GM20000 (cell line): ENCODE data around the gene GOSR2.

Experiments
- DNase-seq: peaks from one replicate; pipeline ENCODE4 v3.0.0; 2012; ENCODE audit warnings: low spot score
- TF ChIP-seq, protein P1 (sequence below): IDR thresholded peaks from 2 replicates; pipeline ENCODE4 v1.5.1; 2012; ENCODE audit warnings: mild to moderate bottlenecking, control low read depth; ENCODE audit errors: extremely low read depth, missing control alignments

Gene GOSR2

DNA sequence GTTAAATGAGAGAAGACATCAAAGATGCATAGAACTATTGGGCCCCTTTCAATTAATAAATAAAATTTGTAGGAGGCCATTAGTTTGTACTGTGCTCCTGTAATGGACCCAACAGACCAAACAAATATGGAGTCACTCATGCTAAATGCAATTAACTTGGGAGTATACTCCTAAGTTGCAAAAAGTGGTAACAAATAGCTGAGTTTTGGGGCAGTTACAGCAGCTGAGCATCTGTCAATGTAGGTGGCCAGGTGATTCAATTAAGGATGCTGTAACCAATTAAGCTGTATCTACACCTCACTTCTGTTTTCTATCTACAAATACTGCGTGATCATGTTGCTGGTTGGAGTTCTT is 36.7 kb upstream of the GOSR2 start:
- TF ChIP-seq, protein P1, sequence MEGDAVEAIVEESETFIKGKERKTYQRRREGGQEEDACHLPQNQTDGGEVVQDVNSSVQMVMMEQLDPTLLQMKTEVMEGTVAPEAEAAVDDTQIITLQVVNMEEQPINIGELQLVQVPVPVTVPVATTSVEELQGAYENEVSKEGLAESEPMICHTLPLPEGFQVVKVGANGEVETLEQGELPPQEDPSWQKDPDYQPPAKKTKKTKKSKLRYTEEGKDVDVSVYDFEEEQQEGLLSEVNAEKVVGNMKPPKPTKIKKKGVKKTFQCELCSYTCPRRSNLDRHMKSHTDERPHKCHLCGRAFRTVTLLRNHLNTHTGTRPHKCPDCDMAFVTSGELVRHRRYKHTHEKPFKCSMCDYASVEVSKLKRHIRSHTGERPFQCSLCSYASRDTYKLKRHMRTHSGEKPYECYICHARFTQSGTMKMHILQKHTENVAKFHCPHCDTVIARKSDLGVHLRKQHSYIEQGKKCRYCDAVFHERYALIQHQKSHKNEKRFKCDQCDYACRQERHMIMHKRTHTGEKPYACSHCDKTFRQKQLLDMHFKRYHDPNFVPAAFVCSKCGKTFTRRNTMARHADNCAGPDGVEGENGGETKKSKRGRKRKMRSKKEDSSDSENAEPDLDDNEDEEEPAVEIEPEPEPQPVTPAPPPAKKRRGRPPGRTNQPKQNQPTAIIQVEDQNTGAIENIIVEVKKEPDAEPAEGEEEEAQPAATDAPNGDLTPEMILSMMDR: no peak

DNA sequence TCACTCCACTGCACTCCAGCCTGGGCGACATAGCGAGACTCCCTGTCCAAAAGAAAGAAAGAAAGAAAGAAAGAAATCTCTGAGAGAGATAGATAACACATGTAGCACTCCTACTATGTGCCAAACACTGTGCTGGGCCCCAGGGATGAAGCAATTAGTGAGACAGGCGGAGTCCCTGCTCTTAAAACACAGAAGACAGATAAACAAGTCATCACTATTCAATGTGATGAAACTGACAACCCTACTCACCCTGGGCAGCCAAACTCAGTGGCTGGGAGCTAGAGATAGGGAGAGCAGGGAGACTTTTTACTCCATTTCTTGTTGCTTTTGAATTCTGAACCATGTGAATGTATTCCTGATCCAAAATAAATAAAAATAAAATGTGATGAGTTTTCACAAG is 35.2 kb upstream of the GOSR2 start:
- DNase-seq: no peak
- TF ChIP-seq, protein P1: no peak

More for the DNA sequence above, 36.7 kb upstream of the GOSR2 start:
- no peak for DNase-seq

DNA sequence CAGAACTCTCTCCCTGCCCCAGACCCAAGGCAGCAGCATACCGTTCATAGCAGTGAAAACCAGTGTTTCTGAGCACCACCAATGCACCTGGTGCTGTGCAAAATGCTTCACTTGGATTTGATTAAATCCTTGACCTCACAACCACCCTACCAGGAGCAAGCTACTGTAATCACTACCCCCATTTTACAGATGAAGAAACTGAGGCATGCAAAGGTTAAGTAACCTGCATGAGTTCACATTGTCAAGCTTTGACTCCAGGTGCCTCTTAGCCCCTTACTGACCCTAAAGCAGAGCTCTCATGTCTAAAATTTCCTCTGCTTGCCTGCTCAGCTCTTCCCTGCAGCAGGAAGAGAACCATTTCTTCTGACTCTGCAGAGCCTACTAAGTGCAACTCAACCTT is 34.2 kb upstream of the GOSR2 start:
- TF ChIP-seq, protein P1: no peak
- no peak for DNase-seq

DNA sequence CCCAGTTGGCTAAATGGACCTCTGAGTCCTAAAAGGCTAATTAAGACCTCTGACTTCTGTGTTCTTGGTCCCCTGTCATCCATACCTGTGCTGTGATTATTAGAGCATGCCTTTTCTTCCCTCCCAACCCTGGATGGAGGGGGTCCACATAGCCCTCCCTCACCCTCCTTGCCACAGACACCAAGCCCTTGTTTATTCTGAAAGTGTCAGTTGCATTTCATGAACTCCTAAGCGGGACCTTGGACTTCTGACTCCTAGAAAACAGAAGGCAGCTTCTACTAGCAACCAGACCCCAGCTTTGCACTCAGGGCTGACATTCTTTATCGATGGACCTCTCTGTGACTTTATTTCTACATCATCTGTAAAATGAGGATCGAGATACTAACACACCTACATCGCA is 33.4 kb upstream of the GOSR2 start:
- DNase-seq: no peak

DNA sequence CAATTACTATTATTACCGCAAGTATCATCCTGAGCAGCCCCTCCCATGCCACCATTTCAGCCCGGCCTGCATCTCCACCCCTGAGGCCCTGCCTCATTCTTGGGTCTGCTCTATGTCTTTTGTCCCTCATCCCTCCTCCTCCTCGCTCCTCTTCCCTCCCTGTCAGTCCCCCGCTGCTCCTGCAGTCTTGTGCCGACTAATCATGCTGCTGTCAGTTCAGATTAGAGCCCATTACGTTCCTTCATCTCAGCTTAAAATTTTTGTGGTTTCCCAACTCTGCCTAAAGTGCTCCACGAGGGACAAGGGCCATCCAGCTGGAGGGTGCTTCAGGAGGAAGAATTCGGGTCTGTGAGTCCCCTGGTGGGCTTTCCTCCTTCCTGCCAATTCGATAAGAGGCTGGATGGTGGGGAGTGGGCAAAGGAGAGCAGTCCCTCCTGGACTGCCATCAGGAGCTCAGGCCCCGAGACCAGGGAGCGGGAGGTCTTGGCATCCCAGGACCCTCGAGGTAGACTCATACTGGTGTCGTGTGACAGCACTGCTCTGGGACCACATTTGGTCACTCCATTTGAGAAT is 32.9 kb upstream of the GOSR2 start:
- no peak for DNase-seq
- TF ChIP-seq, protein P1: no peak

More for the DNA sequence above, 33.4 kb upstream of the GOSR2 start:
- TF ChIP-seq, protein P1: no peak

DNA sequence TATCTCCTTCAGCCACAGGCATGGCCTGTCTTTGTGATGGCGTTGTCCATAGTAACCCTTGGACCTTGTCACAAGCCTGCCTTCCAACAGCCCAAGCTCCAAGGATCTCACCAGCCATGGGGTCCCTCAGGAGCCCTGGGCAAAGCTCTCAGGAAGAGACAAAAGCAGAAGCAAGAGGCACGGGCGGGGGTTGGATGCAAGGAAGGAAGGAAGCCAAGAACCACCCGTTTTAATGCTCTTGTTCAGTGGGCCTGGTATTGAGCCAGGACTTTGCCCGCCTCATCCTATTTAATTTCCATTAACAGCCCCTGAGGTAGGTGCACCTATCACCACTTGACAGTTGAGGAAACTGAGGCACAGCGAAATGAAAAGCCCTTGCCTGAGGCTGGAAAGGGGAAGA is 32.3 kb upstream of the GOSR2 start:
- no peak for DNase-seq
- TF ChIP-seq, protein P1: no peak

DNA sequence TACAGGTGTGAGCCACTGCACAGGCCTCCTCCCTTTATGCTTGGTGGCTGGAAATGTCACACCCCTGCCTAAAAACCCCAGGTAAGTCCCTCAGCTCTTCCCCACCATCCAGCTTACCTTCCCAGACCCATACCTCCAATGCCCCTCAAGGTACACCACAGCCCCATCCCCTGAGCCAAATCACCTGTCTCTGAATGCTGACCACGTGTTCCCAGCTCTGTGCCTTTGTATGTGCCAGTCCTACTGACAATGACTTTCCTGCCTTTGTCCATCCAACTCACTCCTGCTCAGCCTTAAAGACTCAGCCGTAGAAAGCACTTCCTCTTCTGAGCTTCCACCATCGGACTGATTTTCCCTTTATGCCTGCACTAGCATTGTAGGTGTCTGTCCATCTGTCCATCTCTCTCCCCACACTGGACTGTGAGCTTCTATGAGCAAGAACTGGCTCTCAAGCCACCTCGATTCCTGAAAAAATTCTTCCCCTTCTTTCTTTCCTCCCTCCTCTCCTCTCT is 30.7 kb upstream of the GOSR2 start:
- TF ChIP-seq, protein P1: no peak
- no peak for DNase-seq
